GM10266 (cell line): ENCODE data around the gene PAPSS2.
A peak's percentile ranks its signal among the peaks of the same experiment; 100 is the strongest.

Experiments used
- DNase-seq: peaks from one replicate; pipeline ENCODE4 v3.0.0; 2012; ENCODE audit errors: extremely low spot score
- CTCF ChIP-seq: IDR thresholded peaks from 2 replicates; pipeline ENCODE4 v1.5.1; 2012; ENCODE audit warnings: mild to moderate bottlenecking, low read depth; ENCODE audit not compliant: control insufficient read depth, insufficient read depth; ENCODE audit errors: missing control alignments

PAPSS2 gene

GRCh38 chr10:87651801-87652200, 7.9 kb upstream of the PAPSS2 start:
- no peak for DNase-seq
- TF ChIP-seq CTCF = no peak

GRCh38 chr10:87652261-87652660, 7.4 kb upstream of the PAPSS2 start:
- no peak for TF ChIP-seq CTCF
- DNase-seq = no peak

- TF ChIP-seq CTCF = no peak
- DNase-seq = no peak
Observed at GRCh38 chr10:87654212-87654611, 5.5 kb upstream of the PAPSS2 start.

GRCh38 chr10:87656431-87657072, 3.1 kb upstream of the PAPSS2 start:
- DNase-seq = peak; percentile 74
- peak; percentile 63 for TF ChIP-seq CTCF

- TF ChIP-seq CTCF = no peak
- no peak for DNase-seq
Observed at GRCh38 chr10:87657371-87657770, 2.3 kb upstream of the PAPSS2 start.

GRCh38 chr10:87658321-87658795, 1.3 kb upstream of the PAPSS2 start:
- no peak for TF ChIP-seq CTCF
- no peak for DNase-seq

- TF ChIP-seq CTCF = no peak
- no peak for DNase-seq
Observed at GRCh38 chr10:87658858-87659555, 671 bp upstream of the PAPSS2 start.
